SK-N-SH (cell line): Measurements from ENCODE around the gene GRM7.

Experiments used
- CHD2 ChIP-seq: fragments of 150-350 bp; IDR thresholded peaks from 2 replicates; pipeline ENCODE4 v1.6.1; 2018; ENCODE audit warnings: low read length; ENCODE audit not compliant: partially characterized antibody
- EP300 ChIP-seq, 2 experiments: IDR thresholded peaks; 2 replicates each; pipeline versions ENCODE4 v1.4.0 to v1.6.1; 2012; ENCODE audit warnings: borderline replicate concordance in 1 of 2, low read depth in 1 of 2, low read length in 1 of 2
- EZH2phosphoT487 ChIP-seq: fragments of 200-600 bp; sonication (generic); IDR thresholded peaks from 2 replicates; pipeline ENCODE4 v1.6.1; 2017; ENCODE audit warnings: low read depth, mixed run types, mild to moderate bottlenecking, antibody characterized with exemption, moderate library complexity, borderline replicate concordance
- FOXM1 ChIP-seq: IDR thresholded peaks from 2 replicates; pipeline ENCODE4 v1.4.0; 2012; ENCODE audit warnings: low read depth, mild to moderate bottlenecking
- POLR2AphosphoS5 ChIP-seq: IDR thresholded peaks from 2 replicates; pipeline ENCODE4 v1.6.1; 2012; ENCODE audit warnings: low read depth, low read length
- RAD21 ChIP-seq: IDR thresholded peaks from 2 replicates; pipeline ENCODE4 v1.6.1; 2012; ENCODE audit warnings: mild to moderate bottlenecking, low read length
- RFX5 ChIP-seq: IDR thresholded peaks from 2 replicates; pipeline ENCODE4 v1.6.1; 2012; ENCODE audit warnings: mild to moderate bottlenecking, improper control_type of control experiment, low read length
- SMC3 ChIP-seq: IDR thresholded peaks from 2 replicates; pipeline ENCODE4 v1.6.1; 2012; ENCODE audit warnings: low read depth, low read length, improper control_type of control experiment
- TF ChIP-seq, protein P1 (sequence below): fragments of 200-600 bp; sonication (generic); IDR thresholded peaks from 2 replicates; pipeline ENCODE4 v1.6.1; 2017; ENCODE audit warnings: antibody characterized with exemption, mild to moderate bottlenecking, moderate library complexity
- TF ChIP-seq, protein P2 (sequence below): IDR thresholded peaks from 2 replicates; pipeline ENCODE4 v1.4.0; 2012; ENCODE audit warnings: low read depth, borderline replicate concordance
- TF ChIP-seq, protein P3 (sequence below): IDR thresholded peaks from 2 replicates; pipeline ENCODE4 v1.6.1; 2012; ENCODE audit warnings: mild to moderate bottlenecking, low read depth, low read length, moderate library complexity

DNA sequence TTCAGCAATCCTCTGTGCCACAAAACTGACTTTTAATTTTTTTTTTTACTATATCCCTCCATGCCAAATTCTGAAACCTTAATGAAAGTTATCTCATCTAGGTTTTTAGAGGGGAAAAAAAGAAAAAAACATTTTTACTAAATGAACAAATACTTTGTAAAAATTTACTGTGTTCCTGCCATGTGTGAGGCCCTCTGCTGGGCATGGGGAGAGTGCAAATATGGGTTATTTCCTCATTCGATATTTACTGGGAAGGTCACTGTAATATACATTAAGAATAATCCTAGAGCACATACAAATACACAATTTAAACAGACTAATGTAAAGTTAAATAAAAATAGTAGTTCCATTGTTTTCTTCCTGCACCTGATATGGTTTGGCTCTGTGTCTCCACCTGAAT lies 215.0 kb downstream of the GRM7 start:
- no peak for TF ChIP-seq EZH2phosphoT487
- TF ChIP-seq, protein P1, sequence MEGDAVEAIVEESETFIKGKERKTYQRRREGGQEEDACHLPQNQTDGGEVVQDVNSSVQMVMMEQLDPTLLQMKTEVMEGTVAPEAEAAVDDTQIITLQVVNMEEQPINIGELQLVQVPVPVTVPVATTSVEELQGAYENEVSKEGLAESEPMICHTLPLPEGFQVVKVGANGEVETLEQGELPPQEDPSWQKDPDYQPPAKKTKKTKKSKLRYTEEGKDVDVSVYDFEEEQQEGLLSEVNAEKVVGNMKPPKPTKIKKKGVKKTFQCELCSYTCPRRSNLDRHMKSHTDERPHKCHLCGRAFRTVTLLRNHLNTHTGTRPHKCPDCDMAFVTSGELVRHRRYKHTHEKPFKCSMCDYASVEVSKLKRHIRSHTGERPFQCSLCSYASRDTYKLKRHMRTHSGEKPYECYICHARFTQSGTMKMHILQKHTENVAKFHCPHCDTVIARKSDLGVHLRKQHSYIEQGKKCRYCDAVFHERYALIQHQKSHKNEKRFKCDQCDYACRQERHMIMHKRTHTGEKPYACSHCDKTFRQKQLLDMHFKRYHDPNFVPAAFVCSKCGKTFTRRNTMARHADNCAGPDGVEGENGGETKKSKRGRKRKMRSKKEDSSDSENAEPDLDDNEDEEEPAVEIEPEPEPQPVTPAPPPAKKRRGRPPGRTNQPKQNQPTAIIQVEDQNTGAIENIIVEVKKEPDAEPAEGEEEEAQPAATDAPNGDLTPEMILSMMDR = 0 out of 2 replicates have a peak, but pooled peaks have one; percentile 17
- no peak for TF ChIP-seq EP300 (IDR thresholded peaks at IDR 0.05; ENCODE audit: borderline replicate concordance in 1 of 2, low read depth in 1 of 2, low read length in 1 of 2)
- TF ChIP-seq, protein P2, sequence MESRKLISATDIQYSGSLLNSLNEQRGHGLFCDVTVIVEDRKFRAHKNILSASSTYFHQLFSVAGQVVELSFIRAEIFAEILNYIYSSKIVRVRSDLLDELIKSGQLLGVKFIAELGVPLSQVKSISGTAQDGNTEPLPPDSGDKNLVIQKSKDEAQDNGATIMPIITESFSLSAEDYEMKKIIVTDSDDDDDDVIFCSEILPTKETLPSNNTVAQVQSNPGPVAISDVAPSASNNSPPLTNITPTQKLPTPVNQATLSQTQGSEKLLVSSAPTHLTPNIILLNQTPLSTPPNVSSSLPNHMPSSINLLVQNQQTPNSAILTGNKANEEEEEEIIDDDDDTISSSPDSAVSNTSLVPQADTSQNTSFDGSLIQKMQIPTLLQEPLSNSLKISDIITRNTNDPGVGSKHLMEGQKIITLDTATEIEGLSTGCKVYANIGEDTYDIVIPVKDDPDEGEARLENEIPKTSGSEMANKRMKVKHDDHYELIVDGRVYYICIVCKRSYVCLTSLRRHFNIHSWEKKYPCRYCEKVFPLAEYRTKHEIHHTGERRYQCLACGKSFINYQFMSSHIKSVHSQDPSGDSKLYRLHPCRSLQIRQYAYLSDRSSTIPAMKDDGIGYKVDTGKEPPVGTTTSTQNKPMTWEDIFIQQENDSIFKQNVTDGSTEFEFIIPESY = no peak
- TF ChIP-seq SMC3 = no peak
- no peak for TF ChIP-seq CHD2
- TF ChIP-seq, protein P3, sequence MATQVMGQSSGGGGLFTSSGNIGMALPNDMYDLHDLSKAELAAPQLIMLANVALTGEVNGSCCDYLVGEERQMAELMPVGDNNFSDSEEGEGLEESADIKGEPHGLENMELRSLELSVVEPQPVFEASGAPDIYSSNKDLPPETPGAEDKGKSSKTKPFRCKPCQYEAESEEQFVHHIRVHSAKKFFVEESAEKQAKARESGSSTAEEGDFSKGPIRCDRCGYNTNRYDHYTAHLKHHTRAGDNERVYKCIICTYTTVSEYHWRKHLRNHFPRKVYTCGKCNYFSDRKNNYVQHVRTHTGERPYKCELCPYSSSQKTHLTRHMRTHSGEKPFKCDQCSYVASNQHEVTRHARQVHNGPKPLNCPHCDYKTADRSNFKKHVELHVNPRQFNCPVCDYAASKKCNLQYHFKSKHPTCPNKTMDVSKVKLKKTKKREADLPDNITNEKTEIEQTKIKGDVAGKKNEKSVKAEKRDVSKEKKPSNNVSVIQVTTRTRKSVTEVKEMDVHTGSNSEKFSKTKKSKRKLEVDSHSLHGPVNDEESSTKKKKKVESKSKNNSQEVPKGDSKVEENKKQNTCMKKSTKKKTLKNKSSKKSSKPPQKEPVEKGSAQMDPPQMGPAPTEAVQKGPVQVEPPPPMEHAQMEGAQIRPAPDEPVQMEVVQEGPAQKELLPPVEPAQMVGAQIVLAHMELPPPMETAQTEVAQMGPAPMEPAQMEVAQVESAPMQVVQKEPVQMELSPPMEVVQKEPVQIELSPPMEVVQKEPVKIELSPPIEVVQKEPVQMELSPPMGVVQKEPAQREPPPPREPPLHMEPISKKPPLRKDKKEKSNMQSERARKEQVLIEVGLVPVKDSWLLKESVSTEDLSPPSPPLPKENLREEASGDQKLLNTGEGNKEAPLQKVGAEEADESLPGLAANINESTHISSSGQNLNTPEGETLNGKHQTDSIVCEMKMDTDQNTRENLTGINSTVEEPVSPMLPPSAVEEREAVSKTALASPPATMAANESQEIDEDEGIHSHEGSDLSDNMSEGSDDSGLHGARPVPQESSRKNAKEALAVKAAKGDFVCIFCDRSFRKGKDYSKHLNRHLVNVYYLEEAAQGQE = no peak
- no peak for TF ChIP-seq FOXM1
- TF ChIP-seq RFX5 = no peak
- TF ChIP-seq POLR2AphosphoS5 = no peak
- peak; percentile 22; the same call in 1 of the 2 replicates for TF ChIP-seq RAD21
